GM21529 (cell line): ENCODE data around the gene MDGA2.

Source experiments
- ATAC-seq: cut with Tn5 transposase; IDR thresholded peaks from one replicate; pipeline ENCODE4 v1.9.1; 2021; ENCODE audit not compliant: unreplicated experiment

Gene MDGA2

GRCh38 chr14:47675466-47676314 is at the start of gene MDGA2:
MDGA2 (minus strand) TSS chr14:47675605.
- no peak for ATAC-seq

- no peak for ATAC-seq
These were observed 47.7 kb upstream of the MDGA2 start for GRCh38 chr14:47722929-47723693.

GRCh38 chr14:47720281-47720680 is 44.9 kb upstream of the MDGA2 start:
- no peak for ATAC-seq

GRCh38 chr14:47715330-47715729 is 39.9 kb upstream of the MDGA2 start:
- no peak for ATAC-seq

GRCh38 chr14:47710581-47710980 is 35.2 kb upstream of the MDGA2 start:
- ATAC-seq, result no peak

GRCh38 chr14:47705683-47706082 is 30.3 kb upstream of the MDGA2 start:
- no peak for ATAC-seq

GRCh38 chr14:47691829-47692228 is 16.4 kb upstream of the MDGA2 start:
- ATAC-seq, result no peak

- ATAC-seq, result no peak
These were observed 3.6 kb upstream of the MDGA2 start for GRCh38 chr14:47678993-47679392.

- ATAC-seq, result no peak
These were observed 2.8 kb upstream of the MDGA2 start for GRCh38 chr14:47678157-47678556.

- no peak for ATAC-seq
These were observed 861 bp upstream of the MDGA2 start for GRCh38 chr14:47676315-47676617.

GRCh38 chr14:47674543-47675465 is 601 bp downstream of the MDGA2 start:
- no peak for ATAC-seq

- ATAC-seq, result no peak
These were observed 1.3 kb downstream of the MDGA2 start for GRCh38 chr14:47674148-47674542.

GRCh38 chr14:47665337-47666134 is 9.9 kb downstream of the MDGA2 start:
- no peak for ATAC-seq

- no peak for ATAC-seq
These were observed 12.9 kb downstream of the MDGA2 start for GRCh38 chr14:47662466-47662865.

GRCh38 chr14:47660158-47660557 is 15.2 kb downstream of the MDGA2 start:
- no peak for ATAC-seq

GRCh38 chr14:47658041-47658440 is 17.4 kb downstream of the MDGA2 start:
- ATAC-seq, result no peak

- no peak for ATAC-seq
These were observed 18.3 kb downstream of the MDGA2 start for GRCh38 chr14:47657143-47657542.

GRCh38 chr14:47651337-47651736 is 24.1 kb downstream of the MDGA2 start:
- ATAC-seq, result no peak

GRCh38 chr14:47637753-47638152 is 37.7 kb downstream of the MDGA2 start:
- ATAC-seq, result no peak
